Measurements from ENCODE around the gene SEPTIN2. TPM values are rescaled to one million over a fixed set of nuclear protein-coding genes. Genes with fewer than 3 reads are reported as not detected.

The SEPTIN2 gene
- 338 and 373 TPM in 2 replicates for total RNA-seq

DNA sequence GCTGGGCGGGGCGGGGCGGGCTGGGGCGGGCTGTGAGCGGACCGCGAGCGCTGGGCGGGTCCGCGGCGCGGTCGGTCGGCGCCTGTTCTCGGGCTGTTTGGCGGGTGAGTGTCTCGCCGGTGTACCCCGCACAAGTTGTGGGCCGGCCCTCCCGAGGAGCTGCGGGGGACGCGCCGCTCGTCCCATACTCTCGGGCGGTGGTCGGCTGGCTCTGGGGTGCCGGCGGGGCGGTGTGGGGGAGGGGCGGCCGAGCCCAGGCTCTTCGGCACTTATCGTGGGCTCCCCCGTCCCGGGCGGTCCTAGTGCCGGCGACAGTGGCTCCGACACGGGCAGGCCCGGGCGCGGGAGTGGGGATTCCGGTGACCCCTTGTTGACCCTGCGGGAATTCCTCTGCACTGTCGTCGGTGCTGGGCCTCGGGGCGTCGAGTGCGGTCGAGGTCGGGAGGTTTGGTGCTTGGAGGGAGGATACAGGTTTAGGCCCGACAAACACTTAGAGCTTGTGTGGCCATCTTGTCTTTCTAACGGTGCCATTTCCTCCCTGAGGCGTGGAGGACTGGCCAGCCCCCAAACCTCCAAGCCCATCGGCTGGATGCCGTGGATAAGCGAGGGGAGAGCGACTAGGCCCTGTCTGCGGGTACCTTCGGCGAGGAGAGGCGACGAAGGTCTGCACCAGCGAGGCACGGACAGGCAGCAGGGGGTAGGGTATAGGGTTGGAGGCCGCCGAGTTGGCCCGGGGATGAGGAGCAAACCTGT, at the start of gene SEPTIN2:
TSS of gene SEPTIN2 (plus strand) at position 47 of the 753 bp plus-strand sequence. CDS start 8,308 bp downstream, outside the sequence.

DNA sequence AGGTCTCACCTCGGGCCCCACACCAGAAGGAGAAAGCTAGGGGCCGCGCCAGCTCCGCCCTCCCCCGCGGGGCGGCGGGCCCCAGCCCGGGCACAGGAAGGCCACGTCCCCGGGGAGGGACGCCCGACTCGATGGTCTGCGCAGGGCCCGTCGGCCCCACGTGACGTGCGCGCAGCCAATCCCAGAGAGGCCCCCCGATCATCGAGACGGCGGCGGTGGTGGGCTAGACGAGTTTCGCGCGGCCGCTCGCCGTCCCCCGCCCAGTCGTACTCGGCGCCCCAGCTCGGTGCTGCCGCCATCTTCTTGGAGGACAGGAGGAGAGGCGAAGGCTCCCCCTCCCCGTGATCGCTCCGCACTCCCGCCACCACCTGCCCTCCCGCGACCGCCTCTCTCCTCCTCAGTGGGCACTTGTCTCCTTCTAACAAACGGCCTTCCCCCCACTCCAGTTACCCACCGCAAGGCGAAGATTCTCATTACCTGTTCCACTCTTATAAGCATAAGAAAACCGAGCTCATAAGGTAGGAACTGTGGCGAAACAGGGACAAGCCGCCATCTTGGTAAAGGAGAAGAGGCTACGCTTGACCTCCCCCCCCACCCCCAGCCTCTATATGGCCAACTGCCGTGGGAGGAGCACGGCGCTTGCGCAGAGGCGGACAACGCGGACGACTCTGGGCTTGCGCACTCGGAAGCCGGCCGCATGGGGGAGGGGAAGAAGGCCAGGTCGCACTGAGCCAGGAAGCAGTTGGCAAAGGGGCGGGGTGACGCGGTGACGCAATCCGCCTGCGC, 439 bp upstream of the SEPTIN2 start, which contains the start of gene HDLBP:
TSS of gene HDLBP (minus strand) at position 580 of the 786 bp plus-strand sequence. CDS start 48,803 bp downstream, outside the sequence.

DNA sequence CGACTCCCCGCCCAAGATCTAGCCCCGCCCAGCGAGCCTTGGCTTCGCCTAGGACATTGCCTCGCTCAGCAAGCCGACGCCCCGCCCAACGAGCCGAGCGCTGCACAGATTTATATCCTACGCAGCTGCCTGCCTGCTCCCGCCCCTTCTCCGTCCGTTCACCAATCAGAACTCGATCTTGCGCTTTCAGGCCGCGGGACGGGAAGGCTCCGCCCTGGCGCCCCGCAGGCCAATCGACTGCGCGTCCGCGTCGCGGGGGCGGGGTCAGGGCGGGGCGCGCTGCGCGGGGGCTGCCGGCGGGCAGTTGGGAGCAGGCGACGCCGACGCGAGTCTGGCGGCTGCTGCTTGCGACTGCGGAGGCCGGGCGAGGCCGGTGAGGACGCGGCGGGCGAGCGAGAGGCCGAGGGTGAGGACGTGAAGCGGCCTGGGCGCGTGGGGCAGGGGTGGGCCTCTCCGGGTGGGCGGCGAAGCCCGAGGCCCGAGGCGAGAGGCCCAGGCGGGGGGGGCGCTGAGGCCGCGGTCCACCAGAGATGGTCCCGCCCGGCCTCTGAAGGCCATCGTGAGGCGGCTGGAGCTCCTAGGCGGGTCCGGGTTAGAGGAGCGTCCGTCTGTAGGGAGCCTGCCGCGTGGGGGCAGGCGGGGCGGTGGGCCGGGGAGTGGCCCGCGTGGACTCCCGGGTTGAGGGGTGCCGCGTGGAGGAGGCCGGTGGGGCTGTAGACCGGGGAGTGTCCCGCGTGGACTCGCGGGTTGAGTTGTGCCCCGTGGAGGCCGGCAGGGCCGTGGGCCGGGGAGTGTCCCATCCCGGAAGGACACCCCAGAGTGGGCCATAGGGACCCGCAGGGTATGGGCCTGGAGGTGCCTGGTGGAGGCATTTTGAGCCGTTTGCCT, 40.5 kb downstream of the SEPTIN2 start, which contains the start of gene FARP2:
TSS of gene FARP2 (plus strand) at position 303 of the 888 bp plus-strand sequence. CDS start 16,823 bp downstream, outside the sequence.

Other genes starting within 250 kb of the SEPTIN2 start
- gene MTERF4, start 213.6 kb upstream of the SEPTIN2 start, total RNA-seq: 12.1 and 18.0 TPM in 2 replicates
- 2.9 and 8.6 TPM in 2 replicates for gene PASK, start 166.5 kb upstream of the SEPTIN2 start, total RNA-seq
- 46.3 and 70.8 TPM in 2 replicates for gene PPP1R7, start 165.5 kb upstream of the SEPTIN2 start, total RNA-seq
- gene ANO7, start 127.2 kb upstream of the SEPTIN2 start, total RNA-seq: 0.73 and 0.78 TPM in 2 replicates
- 949 and 1,185 TPM in 2 replicates for gene HDLBP, start 253 bp upstream of the SEPTIN2 start, total RNA-seq
- gene FARP2, start 40.4 kb downstream of the SEPTIN2 start, total RNA-seq: 39.7 and 55.9 TPM in 2 replicates
- 214 and 230 TPM in 2 replicates for gene STK25, start 192.7 kb downstream of the SEPTIN2 start, total RNA-seq
- 11.4 and 13.7 TPM in 2 replicates for gene BOK, start 242.8 kb downstream of the SEPTIN2 start, total RNA-seq

Data from subcutaneous preadipocyte (primary cell).